NCI-H1048 (cell line): ENCODE measurements around the gene NRXN3.

Experiments used
- DNase-seq: peaks from one replicate; lab custom pipeline; 2025; lab: John Stamatoyannopoulos, UW

Gene NRXN3

GRCh38 chr14:78324353-78324752 is 154.2 kb downstream of the NRXN3 start:
- no peak for DNase-seq

- DNase-seq: no peak
Measured at GRCh38 chr14:78325911-78326310, 155.7 kb downstream of the NRXN3 start.

GRCh38 chr14:78327426-78328221 is 157.5 kb downstream of the NRXN3 start:
- no peak for DNase-seq

GRCh38 chr14:78329371-78329770 is 159.2 kb downstream of the NRXN3 start:
- DNase-seq: no peak

- DNase-seq: no peak
Measured at GRCh38 chr14:78335531-78335930, 165.4 kb downstream of the NRXN3 start.

GRCh38 chr14:78340250-78340649 is 170.1 kb downstream of the NRXN3 start:
- no peak for DNase-seq

- no peak for DNase-seq
Measured at GRCh38 chr14:78341827-78342389, 171.7 kb downstream of the NRXN3 start.

- no peak for DNase-seq
Measured at GRCh38 chr14:78342879-78343278, 172.7 kb downstream of the NRXN3 start.

GRCh38 chr14:78344290-78344689 is 174.1 kb downstream of the NRXN3 start:
- no peak for DNase-seq

- DNase-seq: no peak
Measured at GRCh38 chr14:78345131-78345744, 175.1 kb downstream of the NRXN3 start.

GRCh38 chr14:78346747-78347146 is 176.6 kb downstream of the NRXN3 start:
- no peak for DNase-seq

GRCh38 chr14:78355109-78355508 is 184.9 kb downstream of the NRXN3 start:
- no peak for DNase-seq

GRCh38 chr14:78356391-78356790 is 186.2 kb downstream of the NRXN3 start:
- no peak for DNase-seq

GRCh38 chr14:78358591-78358990 is 188.4 kb downstream of the NRXN3 start:
- no peak for DNase-seq

GRCh38 chr14:78359581-78359980 is 189.4 kb downstream of the NRXN3 start:
- DNase-seq: no peak

- no peak for DNase-seq
Measured at GRCh38 chr14:78363008-78363407, 192.8 kb downstream of the NRXN3 start.

GRCh38 chr14:78367355-78367754 is 197.2 kb downstream of the NRXN3 start:
- no peak for DNase-seq

- DNase-seq: no peak
Measured at GRCh38 chr14:78383060-78383459, 212.9 kb downstream of the NRXN3 start.

- DNase-seq: no peak
Measured at GRCh38 chr14:78398216-78398615, 228.0 kb downstream of the NRXN3 start.

GRCh38 chr14:78399316-78399889 is 229.2 kb downstream of the NRXN3 start:
- DNase-seq: no peak

- DNase-seq: no peak
Measured at GRCh38 chr14:78401866-78402265, 231.7 kb downstream of the NRXN3 start.

- DNase-seq: no peak
Measured at GRCh38 chr14:78403278-78403815, 233.2 kb downstream of the NRXN3 start.
